EL (cell line): ENCODE measurements around the gene DAAM2.

Experiments used
- DNase-seq: peaks from one replicate; pipeline ENCODE4 v3.0.0-alpha.2; 2016

Gene DAAM2

DNA sequence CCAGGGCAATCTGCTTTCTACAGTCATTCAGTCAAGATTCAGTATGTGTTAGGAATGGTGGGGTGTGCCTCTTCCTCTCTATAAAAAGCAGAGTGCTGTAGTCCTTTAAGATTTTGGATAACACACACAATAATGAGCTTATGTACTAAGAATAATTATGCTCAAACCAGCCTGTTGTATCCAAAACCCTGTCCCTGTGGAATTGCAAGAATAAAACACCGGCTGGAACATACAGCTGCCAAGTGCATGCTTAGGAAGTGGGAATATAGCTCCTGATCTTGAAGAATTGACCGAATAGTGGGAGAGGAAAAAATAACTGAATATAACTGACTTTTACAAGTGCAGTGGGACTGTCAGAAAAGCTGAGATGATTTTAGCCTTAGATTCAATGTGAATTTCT, 143.1 kb downstream of the DAAM2 start:
- DNase-seq, result no peak

GRCh38 chr6:39936857-39937256, 144.7 kb downstream of the DAAM2 start:
- DNase-seq, result no peak

GRCh38 chr6:39937686-39938333, 145.6 kb downstream of the DAAM2 start:
- DNase-seq, result no peak

DNA sequence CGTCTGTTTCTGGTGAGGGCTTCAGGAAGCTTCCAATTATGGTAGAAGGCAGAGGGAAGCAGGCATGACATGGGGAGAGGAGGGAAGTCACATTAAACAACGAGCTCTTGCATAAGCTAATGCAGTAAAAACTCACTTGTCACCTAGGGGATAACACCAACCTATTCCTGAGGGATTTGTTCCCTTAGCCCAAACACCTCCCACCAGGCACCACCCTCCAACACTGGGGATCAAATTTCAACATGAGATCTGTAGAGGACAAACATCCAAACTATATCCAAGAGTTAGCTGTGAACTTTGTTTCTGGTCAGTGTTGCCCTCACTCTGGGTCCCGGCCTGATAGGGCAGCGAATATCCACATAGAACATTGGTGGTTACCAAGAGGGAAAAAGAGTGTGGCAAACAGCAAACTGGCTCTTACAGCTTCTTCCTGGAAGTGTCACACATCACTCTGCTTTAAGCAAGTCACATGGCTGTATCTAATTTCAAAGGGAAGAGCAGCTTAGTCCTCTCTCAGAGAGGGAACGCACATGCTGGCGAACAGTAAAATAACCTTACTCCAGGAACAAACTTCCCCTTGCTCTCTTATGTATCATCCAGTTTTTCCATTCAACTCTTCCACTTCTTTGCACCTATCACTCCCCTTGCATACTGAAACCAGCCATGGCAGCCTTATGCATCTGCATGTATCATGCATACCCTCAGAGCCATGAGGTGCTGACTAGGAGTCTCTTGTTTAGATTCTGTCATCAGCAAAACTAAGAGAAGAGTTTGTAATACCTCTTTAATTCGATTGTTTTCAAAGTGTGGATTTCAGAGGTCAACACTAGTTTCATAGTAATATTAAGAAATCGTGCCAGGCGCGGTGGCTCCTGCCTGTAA, 146.8 kb downstream of the DAAM2 start:
- DNase-seq, result no peak

GRCh38 chr6:39941138-39941537, 149.0 kb downstream of the DAAM2 start:
- no peak for DNase-seq

GRCh38 chr6:39941820-39942219, 149.6 kb downstream of the DAAM2 start:
- DNase-seq, result no peak

- DNase-seq, result no peak
These were observed 150.9 kb downstream of the DAAM2 start for GRCh38 chr6:39942903-39943580.

GRCh38 chr6:39945626-39946025, 153.4 kb downstream of the DAAM2 start:
- no peak for DNase-seq

DNA sequence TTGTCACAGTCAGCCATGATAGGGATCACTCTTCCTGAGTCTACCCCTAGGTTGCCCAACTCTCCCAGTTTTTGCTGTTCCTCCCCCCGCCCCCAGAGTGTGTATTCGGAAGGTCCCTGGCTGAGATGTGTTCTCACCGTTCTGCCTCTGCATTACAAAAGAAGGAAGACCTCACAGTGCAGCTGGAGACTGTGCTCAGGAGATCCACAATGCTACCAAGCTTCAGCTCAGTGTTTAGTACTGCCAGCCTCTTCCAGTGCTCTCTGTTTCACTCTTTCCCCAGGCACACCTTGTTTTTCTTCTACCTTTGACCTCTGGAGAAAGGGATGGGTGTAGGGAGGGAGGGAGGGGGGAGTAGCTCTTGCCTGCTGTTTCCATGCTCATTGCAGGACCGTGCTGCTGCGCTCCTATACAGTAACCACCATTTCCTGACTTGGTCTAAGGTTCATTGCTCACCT, 155.5 kb downstream of the DAAM2 start:
- DNase-seq, result no peak

DNA sequence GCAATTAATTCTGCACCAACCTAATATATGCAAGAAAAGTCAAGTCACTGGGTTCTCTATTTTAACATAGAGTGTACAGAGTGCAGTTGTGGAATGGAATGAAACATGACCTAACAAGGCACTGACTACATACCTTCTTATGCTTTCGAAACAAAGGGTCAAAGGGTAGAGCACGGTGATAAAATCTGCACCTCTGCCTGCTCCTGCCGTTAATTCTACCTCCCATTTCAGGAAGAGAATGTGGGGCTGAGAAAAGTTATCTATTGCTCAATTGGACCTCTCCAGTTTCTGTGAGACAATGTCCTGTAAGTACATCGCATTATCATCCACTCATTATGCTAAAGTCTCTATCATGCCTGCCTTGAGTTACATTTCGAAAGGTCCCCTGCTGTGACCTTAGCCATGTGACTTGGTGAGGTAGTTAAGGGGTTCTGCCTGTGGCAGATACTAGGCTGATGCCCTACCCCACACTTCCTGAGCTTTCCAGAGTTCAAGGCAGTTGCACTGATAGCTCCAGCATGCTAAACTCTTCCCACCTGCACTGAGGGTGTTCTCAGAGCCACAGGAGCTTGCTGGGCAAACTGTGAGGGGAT, 156.1 kb downstream of the DAAM2 start:
- no peak for DNase-seq

DNA sequence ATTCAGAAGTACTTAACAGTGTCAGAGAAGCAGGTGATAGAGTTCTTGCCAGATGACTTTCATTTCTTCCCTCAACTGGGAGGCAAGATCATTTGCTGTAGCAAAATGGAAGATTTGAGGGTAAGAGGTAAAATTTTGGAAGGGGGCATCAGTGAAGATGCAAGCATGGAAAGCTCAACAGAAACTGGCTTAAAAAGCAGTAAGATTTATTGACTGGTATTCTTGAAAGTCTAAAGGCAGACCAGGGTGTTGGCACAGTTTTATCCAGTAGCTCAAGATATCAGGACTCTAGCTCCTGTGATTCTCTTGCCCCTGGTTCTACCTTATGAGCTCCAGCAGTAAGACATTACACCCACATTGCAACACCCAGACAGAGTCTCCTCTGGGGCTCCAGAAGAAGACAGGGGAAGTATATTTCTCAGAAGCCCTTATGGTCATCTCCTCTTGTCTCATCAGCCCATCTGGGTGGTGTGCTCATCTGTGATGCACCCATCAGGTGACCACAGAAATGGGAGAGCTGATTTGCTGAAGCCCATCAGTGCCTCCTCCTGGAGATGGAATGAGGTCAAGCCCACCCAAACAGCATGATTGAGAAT, 158.0 kb downstream of the DAAM2 start:
- DNase-seq, result no peak

GRCh38 chr6:39951191-39951590, 159.0 kb downstream of the DAAM2 start:
- no peak for DNase-seq

GRCh38 chr6:39951716-39952115, 159.5 kb downstream of the DAAM2 start:
- no peak for DNase-seq

GRCh38 chr6:39952167-39952566, 160.0 kb downstream of the DAAM2 start:
- no peak for DNase-seq

- no peak for DNase-seq
These were observed 161.0 kb downstream of the DAAM2 start for GRCh38 chr6:39953076-39953618.
